Stimulated activated CD4-positive, alpha-beta T cell treated with anti-CD3 and anti-CD28 coated beads, Interleukin-12 subunit alpha, Interleukin-12 subunit beta, amount 100 ng/mL, for 4 hours (primary cell): Measurements from ENCODE around the gene PROK1.
"Not testable (repeated sequence)": the region's sequence is repeated elsewhere in the genome, so short reads cannot be mapped to it uniquely, and the experiment has no call there.

Experiments
- DNase-seq: peaks from one replicate; pipeline ENCODE4 v3.0.0-alpha.2; 2020

PROK1 gene

DNA sequence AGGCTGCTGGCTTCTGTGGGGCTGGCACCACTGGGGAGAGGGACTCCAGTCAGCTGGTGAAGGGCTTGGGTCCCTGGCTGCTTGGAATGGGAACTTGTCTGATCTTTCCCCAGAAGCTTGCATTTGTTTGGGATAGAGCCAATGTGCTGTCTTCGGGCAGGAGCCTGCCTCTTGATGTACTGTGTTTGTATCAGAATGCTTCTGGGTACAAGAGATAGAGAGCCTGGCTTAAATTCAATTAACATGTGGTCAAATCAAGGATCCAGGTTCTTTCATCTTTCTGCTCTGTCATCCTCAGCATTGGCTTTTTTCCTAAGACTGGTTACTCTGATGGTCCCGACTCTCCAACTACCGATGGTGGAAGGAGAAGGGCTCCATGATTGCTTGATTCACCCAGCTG, 16.0 kb upstream of the PROK1 start:
- DNase-seq: no peak

DNA sequence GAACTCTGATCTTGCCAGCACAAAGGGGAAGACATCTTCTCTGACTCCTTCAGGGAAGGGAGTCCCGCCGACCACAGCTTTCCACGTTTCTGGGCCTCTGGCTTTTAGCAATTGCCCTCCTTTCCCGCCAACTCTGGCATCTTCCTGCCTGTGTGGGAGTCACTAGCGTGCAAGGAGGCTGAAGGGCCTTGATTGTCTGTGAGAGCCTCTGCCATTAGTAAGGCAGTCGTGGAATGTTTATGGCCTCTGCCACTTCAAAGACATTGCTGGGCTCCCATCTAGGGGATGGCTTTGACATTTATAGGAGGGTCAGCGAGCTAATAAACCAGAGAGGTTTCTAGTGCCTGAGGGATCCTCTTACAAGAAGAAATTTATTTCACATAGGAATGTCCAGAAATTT, 14.3 kb upstream of the PROK1 start:
- DNase-seq: no peak

DNA sequence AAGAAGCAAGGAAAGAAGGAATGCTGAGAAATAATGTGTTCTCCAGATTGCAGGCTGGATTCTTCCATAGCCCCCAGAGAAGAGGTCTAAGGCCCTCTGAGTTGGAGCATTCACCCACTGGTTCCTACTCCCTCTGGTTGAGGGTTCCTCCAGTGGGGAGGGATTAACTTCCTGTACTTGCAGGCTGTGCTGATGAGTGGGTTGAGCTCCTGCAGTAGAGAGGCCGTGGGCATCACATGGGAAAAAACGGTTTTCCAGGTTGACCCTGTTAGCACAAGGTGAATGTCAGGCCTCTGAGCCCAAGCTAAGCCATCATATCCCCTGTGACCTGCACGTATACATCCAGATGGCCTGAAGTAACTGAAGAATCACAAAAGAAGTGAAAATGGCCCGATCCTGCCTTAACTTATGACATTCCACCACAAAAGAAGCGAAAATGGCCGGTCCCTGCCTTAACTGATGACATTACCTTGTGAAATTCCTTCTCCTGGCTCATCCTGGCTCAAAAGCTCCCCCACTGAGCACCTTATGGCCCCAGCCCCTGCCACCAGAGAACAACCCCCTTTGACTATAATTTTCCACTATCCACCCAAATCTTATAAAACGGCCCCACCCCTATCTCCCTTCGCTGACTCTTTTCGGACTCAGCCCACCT, 13.2 kb upstream of the PROK1 start:
- DNase-seq: not testable (repeated sequence)

DNA sequence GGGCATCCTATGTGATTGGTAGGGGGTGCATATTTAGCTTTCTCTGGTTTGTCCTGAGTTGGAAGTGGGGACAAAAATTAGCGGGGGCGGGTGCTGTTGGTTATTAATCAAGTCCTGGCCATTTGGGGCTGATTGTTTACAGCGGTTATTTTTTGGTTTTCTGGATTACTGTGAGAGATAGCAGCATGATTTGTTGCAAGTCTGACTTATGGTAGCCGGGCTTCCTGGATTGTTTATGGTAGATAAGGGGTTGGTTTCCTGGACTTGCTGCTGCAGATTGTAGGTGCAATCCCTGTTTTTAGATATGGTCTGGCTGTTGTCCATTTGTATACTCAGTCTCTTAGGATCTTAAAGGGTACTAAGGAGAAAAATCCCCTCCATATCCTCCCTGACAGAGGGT, 12.1 kb upstream of the PROK1 start:
- DNase-seq: no peak

DNA sequence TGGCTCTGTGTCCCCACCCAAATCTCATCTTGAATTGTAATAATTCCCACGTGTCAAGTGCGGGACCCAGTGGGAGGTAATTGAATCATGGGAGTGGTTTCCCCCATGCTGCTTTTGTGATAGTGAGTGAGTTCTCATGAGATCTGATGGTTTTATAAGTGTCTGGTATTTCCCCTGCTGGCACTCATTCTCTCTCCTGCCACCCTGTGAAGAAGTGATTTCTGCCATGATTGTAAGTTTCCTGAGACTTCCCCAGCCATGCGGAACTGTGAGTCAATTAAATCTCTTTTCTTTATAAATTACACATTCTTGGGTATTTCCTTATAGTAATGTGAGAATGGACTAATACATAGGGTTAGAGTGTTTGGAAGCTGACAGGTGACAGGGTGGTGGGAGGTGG, 11.1 kb upstream of the PROK1 start:
- not testable (repeated sequence) for DNase-seq

DNA sequence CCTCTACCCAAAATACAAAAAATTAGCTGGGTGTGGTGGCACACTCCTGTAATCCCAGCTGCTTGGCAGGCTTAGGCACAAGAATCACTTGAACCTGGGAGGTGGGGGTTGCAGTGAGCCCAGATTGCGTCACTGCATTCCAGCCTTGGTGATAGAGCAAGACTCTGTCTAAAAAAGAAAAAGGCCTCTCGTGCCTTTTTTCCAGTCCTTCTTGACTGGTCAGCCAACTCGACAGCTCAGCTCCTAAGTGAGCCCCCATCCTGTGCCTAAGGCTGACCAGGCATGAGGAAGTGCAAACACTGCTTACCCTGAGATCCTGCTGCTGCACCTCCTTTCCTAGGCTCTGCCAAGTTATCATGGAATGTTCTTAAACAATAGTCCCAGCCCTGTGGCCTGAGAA, 10.1 kb upstream of the PROK1 start:
- DNase-seq: no peak

DNA sequence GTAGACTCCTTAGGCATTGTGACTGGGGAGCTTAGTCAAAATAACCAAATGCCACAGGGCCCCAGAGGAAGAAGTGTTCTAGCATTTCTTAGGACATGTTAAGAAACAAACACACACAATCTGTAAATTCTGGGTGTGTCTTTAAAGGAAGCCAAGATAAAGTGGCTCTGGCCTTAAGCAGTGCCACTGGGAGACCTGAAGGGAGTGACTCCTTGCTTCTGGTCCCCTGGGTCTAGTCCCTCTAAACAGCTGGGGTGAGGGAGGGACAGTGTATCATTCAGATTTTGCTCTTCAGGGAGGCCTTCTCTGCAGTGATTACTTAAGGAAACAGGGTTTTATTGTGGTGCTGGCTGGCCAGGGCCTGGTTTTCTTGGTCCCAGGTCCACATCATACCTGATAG, 9.1 kb upstream of the PROK1 start:
- no peak for DNase-seq

DNA sequence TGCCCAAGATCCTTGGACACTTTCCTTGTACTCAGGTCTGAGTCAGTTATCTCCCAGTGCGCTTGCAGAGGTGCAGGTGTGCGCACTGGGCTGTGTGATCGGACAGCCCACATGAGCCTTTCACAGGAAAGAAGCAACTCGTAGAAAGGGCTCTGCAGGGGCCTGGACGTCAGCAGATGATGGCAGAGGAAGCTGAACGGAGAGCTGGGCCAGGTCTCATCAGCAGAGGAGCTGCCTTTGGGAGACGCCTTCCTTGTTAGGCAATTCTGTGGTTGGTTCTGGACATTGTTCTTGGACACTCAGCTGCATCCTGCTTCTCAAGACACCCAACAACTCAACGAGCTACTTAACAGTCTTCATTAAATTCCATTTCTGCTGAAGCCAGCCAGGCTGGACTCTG, 7.5 kb upstream of the PROK1 start:
- no peak for DNase-seq

DNA sequence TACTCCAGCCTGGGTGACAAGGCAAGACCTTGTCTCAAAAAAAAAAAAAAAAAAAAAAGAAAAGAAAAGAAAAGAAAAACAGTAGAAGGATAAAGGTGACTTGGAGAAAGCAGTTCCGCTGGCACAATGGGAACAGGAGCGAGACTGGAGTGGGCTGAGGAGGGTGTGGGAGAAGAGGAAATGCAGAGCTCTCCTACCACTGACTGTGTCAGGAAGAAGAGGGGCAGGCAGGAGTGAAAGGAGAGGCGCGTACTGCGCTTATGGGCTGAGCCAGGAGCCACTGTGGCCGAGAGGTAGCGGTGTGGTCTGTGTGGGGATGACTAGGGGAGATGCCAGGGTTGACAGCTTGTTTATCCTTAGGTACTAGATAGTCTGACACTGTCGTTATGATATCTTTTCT, 6.4 kb upstream of the PROK1 start:
- no peak for DNase-seq

DNA sequence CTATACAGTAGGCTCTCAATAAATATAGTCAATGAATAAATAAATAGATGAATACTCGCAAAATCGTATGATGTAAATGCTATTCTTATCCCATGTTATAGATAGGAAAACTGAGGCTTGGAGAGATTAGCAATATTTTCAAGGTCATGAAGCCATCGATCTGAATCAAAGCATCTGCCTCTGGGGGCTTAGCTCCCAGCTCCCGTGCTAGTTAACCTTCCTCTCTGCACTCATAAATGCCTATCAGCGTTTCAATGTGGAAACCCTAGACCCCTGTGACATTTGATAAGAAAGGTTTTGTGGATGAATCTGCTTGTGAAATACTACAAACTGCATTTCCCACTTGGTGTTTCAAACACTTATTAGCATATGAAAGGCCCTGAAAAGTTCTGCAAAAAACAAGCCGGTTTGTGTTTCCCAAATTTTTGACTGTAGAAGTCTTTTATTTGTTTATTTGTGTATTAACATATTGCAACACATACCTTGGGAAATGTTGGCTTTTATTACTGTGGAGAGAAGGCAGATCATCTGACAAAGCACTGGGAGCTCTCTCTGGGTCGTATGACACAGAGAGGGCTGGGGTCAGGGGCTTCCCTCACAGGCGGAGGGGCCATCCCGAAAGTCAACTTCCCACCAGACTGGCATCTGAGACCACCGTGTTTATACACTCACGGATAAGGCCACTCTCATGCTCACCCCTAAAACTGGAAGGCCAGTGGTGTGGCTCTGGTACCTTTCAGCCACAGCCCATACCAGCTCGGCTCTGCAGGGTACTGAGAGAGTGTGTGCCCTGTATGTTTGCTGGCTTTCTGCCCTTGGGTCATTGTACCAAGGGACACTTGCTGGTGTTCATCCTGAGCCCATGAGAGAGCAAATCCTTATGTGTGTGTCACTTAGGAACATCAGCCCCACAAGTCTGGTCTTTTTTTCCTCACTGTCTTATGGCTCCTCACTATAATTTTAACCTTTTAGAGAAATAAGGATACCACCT, 993 bp upstream of the PROK1 start:
- no peak for DNase-seq

DNA sequence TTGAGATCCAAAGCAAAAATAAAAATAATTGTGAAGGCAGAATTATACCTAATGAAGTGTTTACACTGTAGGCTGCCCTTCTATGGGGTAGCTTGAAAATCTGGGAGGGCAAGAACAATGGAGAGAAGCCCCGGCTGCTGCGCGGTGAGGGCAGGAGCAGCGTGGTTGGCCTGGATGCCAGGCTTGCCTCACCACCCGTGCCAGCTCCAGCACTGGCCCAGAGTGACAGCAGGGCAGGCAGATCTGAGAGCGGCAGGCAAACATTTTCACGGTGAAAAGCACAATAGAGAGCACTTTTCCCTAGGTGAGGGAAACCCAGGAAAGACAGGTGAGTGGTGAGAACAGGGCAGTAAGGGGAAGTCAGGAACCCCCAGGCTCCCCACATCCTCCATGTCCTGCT, 1.4 kb downstream of the PROK1 start:
- no peak for DNase-seq

DNA sequence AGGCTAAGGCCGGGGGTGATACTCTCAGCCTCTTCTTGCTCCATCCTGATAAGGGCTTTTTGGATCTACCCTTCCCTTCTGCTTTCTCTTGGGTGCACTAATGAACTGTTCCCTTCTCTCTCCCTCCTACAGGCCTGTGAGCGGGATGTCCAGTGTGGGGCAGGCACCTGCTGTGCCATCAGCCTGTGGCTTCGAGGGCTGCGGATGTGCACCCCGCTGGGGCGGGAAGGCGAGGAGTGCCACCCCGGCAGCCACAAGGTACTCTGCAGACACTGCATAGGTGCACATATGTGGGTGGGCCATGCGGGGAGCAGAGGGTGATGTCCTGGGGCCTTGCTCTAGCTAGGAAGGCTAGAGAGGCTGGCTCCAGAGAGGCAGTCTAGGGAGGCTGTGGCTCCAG, 2.9 kb downstream of the PROK1 start:
- no peak for DNase-seq

DNA sequence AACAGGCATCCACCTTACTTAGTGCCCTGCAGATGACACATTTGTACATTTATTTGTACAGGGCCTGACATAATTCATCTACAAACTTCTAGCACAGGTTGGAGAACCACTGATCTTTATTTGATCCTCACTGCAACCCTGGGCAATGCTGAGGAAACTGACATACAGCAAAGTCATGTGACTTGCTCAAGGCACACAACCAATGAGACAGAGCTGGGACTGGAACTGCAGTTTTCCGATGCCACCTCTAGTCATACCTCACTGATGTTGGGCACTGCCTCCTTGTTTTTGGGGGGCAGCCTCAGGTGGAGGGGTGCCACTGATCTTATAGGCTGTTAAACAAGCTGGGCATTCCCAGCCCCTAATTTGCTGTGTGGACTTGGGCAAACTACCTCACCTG, 3.4 kb downstream of the PROK1 start:
- no peak for DNase-seq

DNA sequence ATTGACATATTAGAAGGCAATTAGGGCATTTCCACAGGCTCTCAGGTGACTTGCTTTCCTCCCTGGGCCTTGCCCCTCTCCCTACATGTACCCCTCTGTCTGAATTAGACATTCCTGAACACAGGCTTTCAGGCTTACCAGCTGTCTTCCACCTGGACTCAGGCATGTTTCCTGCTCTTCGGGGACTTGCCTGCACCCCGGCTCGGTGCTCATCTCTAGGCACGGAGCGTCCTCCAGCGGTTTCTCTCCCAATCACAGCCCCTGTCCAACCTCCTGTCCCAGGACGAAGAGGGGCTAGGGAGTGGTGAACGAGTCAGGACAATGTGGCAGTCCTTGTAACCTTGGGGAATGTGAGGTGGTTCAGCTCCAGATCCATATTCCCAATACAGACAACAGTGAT, 4.2 kb downstream of the PROK1 start:
- no peak for DNase-seq

DNA sequence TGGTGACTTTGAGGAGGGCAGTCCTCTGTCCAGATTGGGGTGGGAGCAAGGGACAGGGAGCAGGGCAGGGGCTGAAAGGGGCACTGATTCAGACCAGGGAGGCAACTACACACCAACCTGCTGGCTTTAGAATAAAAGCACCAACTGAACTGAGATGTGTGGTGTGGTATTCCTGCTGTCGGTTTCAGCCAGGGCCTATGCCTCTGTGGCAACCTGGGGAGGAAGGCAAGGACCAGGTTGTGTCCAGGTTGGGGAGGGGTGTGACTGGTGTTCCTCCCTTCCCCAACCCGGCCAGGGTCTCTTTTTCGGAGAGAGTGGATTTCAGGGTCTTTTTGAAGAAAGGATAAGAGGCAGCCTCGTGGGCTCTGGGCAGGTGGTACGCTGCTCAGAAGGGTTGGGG, 6.3 kb downstream of the PROK1 start:
- no peak for DNase-seq

DNA sequence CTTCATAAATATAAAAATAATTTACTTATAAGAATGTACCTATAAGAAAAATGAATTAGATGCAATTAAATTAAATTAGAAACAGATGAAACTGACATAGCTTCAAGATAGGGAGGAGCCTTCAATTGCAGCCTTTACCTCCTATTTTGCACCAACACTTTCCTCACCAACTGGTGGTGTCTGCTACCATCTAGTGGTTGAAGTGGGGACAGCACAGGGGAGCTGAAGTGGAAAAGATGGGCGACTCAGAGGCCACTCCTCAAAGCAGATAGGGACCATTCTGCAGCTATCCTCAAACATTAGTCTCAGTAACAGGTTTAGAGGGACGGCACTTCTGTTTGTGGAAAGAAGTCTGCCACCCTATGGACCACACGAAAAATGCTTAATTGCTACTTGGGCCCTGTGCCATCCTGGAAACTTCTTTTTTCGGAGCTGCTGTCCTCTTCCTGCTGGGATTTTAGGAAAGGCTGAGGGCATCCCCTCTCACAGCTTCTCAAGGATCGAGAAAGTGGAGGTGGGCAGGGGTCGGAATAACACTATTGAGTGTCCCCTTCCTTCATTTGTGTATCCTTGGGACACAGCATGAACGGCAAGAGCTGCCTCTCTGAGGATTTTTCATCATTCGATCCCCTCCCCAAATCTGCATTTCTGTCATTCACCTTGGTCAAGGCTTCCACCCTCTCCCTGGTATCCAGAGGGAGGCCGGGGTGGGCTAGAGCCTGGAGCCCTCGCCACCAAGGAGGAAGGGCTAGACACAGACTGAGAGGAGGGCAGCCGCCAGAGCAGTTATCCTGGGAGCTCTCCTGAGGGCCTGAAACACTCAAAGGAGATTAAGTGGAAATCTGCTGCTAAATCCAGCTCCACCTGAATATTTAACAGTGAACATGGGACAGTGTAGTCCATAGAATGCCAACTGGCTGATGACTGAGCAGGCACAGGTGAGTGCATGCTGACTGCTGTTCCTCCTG, 9.6 kb downstream of the PROK1 start:
- peak; percentile 79 for DNase-seq

DNA sequence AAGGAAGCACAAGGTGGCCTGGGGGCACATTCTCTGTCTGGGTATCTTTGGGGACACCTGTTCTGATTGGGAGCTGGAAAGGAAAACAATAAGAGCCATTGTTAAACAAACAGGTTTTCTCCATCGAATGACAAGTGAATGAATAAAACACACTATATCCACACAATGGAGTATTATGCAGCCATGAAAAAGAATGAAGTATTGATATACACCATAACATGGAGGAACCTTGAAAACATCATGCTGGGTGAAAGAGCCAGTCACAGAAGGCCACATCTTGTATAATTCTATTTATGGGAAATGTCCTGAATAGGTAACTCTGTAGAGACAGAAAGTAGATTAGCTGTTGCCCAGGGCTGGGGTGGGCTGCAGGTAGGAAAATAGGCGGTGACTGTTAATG, 11.1 kb downstream of the PROK1 start:
- no peak for DNase-seq

DNA sequence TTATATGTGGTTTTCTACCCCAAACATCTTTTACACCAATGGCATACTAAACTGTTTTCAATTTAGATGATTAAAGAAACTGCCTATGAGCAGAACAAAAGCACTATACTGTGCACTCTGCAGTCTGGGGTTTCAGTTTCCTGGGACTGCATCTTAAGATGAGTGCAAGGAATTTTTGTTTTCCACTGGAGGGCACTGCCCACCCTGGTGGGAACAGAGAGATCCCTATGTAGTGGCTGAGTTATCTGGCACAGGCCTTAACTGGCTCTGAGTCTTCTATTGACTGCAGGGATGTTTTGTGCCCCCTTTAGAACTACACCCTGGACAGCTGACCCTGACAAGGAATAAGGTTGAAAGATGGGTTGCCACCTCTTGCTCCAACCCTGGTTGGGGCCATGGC, 12.0 kb downstream of the PROK1 start:
- no peak for DNase-seq

DNA sequence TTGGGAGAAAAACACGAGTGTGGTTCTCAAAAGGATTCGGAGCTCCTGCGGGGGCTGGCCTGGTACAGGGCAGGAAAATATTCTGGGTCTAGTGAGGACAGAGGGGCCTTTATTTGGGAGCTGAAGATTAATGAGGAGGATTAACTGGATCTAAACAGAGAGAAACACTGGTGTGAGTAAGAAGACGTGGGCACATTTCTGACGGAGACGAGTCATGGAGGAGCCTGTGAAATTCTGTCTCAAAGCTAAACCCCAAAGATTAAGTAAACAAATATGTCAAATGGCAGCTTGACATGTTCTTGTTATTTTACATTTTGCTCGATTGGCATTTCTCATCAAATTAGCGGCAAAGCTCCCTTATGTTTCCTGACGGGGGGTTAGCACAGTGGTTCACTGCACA, 12.8 kb downstream of the PROK1 start:
- DNase-seq: no peak

DNA sequence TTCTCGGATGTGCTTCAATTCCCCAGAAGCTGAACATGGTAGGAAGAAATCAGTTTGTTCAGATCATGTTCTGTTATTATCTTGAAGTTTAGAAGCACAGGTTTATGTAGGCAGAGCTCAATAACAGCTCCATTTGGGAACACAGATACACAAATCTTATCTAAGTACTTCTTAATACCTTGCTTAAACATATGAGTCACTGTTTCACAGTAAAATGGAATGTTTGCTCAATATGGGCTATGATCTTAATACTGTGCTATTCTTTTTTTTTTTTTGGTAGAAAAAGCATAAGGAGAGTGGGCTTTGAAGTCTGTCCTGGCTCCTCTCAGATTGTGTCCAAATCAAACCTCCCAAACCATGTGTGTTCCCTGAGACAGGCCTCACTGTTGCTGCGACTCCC, 13.4 kb downstream of the PROK1 start:
- DNase-seq: no peak

DNA sequence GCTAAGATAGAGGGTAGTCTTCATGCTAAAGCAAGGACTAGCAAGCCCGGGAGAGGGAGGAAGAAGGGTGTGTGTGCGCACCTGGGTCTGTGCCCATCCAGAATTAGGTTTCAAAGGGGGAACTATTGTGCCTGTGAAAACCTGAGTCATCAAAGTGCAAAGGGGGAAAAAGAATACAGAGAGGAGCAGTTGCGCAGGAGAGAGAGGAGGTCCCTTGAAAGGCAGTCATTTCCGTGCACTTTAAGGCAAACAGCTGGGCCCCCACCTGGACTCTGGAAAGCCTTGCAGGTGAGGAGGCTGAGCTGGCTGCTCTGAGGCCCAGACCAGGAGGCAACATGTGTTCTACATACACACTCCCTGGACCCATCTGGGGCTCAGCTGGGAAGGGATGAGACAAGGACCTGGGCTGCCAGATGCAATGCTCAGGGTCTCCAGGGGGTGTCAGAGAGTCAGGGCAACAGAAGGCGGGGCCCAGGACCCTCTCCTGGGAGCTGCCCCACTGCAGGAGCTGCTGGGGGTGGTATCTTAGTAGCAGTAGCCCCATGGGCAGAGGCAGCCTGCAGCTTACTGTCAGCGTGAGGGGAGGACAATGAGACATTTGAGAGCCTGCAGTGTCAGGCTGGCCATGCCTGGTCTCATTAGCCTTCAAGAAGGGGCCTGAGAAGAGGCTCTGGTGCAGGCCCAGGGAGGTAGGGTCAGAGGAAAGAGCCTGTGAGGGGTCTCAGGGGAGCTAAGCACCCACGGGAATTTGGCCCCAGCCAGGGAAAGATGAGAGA, 14.3 kb downstream of the PROK1 start:
- DNase-seq: no peak

DNA sequence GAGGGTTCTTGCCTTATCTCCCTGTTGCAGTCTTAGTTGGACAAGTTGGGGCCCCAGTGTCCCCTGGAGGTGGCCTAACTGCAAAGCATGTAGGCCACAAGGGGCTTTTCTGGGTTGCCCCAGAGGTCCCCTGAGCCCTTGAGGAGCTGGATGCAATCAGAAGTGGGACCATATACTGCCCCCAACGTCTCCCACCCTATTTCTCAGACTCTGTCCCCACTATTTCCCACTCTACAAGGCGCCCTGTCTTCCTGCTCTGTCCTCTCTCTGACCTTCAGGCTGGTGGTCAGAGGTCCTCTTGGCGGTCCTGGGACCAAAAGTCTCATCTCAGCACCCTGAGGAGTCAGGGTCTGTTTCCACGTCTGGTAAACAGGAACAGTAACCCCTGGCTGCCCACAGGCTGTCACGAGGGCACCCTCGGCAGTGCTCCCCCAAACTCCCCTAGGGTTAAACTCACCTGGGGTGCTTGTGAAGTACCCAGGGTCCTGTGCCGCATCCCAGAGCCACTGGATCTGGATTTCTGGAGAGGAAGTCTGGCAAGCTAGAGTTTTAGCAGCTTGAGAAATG, 14.9 kb downstream of the PROK1 start:
- DNase-seq: no peak
